IMR-90 (cell line): ENCODE measurements around the gene ATRN. TPM values are rescaled to one million over a fixed set of nuclear protein-coding genes. Genes with fewer than 3 reads are reported as not detected.

Experiments used
- ATAC-seq: fragments of 200-7000 bp; cut with Tn5 transposase; 2 replicates; pipeline ENCODE4 v1.9.1; 2020; ENCODE audit warnings: low read depth, mild to moderate bottlenecking, moderate library complexity
- BruUV-seq: library from RNA; stranded (reverse); fragments of 400-500 nt; replicated peaks from 2 replicates; lab custom pipeline; 2021; lab: Mats Ljungman, UMichigan
- CTCF ChIA-PET: fragments of 300-600 bp; formaldehyde crosslinking; extraction: SDS; loops from one replicate; lab custom pipeline; 2021; ENCODE audit warnings: antibody characterized with exemption; lab: Yijun Ruan, JAX
- POLR2A ChIA-PET: fragments of 300-600 bp; sonication (Branson Sonifier 250); formaldehyde crosslinking; loops from one replicate; lab custom pipeline; 2022; ENCODE audit warnings: antibody characterized with exemption; ENCODE audit not compliant: unreplicated experiment; lab: Charles Lee
- DNase-seq: peaks from one replicate; pipeline ENCODE4 v3.0.0; 2013
- H2AFZ ChIP-seq: replicated peaks from 2 replicates; pipeline ENCODE3; 2013; ENCODE audit warnings: low read length, mild to moderate bottlenecking; ENCODE audit not compliant: poor library complexity
- H2AK5ac ChIP-seq: 2 replicates; pipeline ENCODE4 v1.6.1; 2013; ENCODE audit warnings: low read depth, low read length, inconsistent platforms
- H2AK9ac ChIP-seq: replicated peaks from 2 replicates; pipeline ENCODE3; 2013; ENCODE audit warnings: mild to moderate bottlenecking, low read depth, low read length, moderate library complexity; ENCODE audit not compliant: poor library complexity
- H2BK120ac ChIP-seq: 2 replicates; pipeline ENCODE4 v1.6.1; 2013; ENCODE audit warnings: low read depth, low read length, inconsistent platforms
- H2BK15ac ChIP-seq: 3 replicates; pipeline ENCODE4 v1.6.1; 2013; ENCODE audit warnings: low read depth, low read length, inconsistent platforms
- H2BK20ac ChIP-seq: 2 replicates; pipeline ENCODE4 v1.6.1; 2013; ENCODE audit warnings: low read depth, mild to moderate bottlenecking, inconsistent platforms, low read length, moderate library complexity
- H2BK5ac ChIP-seq: 2 replicates; pipeline ENCODE4 v1.6.1; 2013; ENCODE audit warnings: mild to moderate bottlenecking, low read depth, low read length, inconsistent platforms; ENCODE audit not compliant: poor library complexity, severe bottlenecking
- H3K14ac ChIP-seq: replicated peaks from 2 replicates; pipeline ENCODE4 v1.6.1; 2013; ENCODE audit warnings: low read depth, low read length, inconsistent platforms
- H3K18ac ChIP-seq: 2 replicates; pipeline ENCODE4 v1.6.1; 2013; ENCODE audit warnings: low read depth, low read length, control low read depth
- H3K23ac ChIP-seq: 2 replicates; pipeline ENCODE4 v1.6.1; 2013; ENCODE audit warnings: low read depth, low read length, inconsistent platforms
- H3K27ac ChIP-seq: 2 replicates; pipeline ENCODE4 v1.5.1; 2013; ENCODE audit warnings: mild to moderate bottlenecking, control low read depth, low read length; ENCODE audit not compliant: insufficient read depth
- H3K27me3 ChIP-seq: 2 replicates; pipeline ENCODE4 v1.6.1; 2013; ENCODE audit warnings: low read length; ENCODE audit not compliant: control insufficient read depth, insufficient read depth
- H3K36me3 ChIP-seq: 2 replicates; pipeline ENCODE4 v1.6.1; 2013; ENCODE audit warnings: low read length, mixed read lengths; ENCODE audit not compliant: control insufficient read depth, insufficient read depth
- H3K4ac ChIP-seq: 2 replicates; pipeline ENCODE4 v1.6.1; 2013; ENCODE audit warnings: low read depth, low read length, inconsistent platforms
- H3K4me1 ChIP-seq: 2 replicates; pipeline ENCODE4 v1.6.1; 2013; ENCODE audit warnings: low read length, mixed read lengths; ENCODE audit not compliant: control insufficient read depth, insufficient read depth
- H3K4me2 ChIP-seq: 2 replicates; pipeline ENCODE4 v1.6.1; 2013; ENCODE audit warnings: low read depth, mild to moderate bottlenecking, control low read depth, low read length, moderate library complexity
- H3K4me3 ChIP-seq: 2 replicates; pipeline ENCODE4 v1.5.1; 2013; ENCODE audit warnings: low read depth, mild to moderate bottlenecking, control low read depth, low read length, moderate library complexity; ENCODE audit not compliant: insufficient read depth
- H3K56ac ChIP-seq: 2 replicates; pipeline ENCODE4 v1.6.1; 2013; ENCODE audit warnings: low read length, inconsistent platforms; ENCODE audit not compliant: insufficient read depth; ENCODE audit errors: extremely low read depth
- H3K79me1 ChIP-seq, 2 experiments: 2 replicates each; pipeline ENCODE4 v1.6.1; 2013; ENCODE audit warnings: low read length in 2 of 2, inconsistent platforms in 1 of 2, low read depth in 1 of 2
- H3K9ac ChIP-seq: 2 replicates; pipeline ENCODE4 v1.6.1; 2013; ENCODE audit warnings: low read depth, low read length, control low read depth
- H3K9me1 ChIP-seq: 2 replicates; pipeline ENCODE4 v1.6.1; 2013; ENCODE audit warnings: low read length, inconsistent platforms; ENCODE audit not compliant: insufficient read depth
- H3K9me3 ChIP-seq: 2 replicates; pipeline ENCODE4 v1.6.1; 2013; ENCODE audit warnings: low read length; ENCODE audit not compliant: control insufficient read depth, insufficient read depth
- H4K20me1 ChIP-seq: 2 replicates; pipeline ENCODE4 v1.6.1; 2013; ENCODE audit warnings: low read length, inconsistent platforms; ENCODE audit not compliant: insufficient read depth
- H4K5ac ChIP-seq: 2 replicates; pipeline ENCODE4 v1.6.1; 2013; ENCODE audit warnings: mild to moderate bottlenecking, low read depth, low read length, control low read depth
- H4K8ac ChIP-seq, 2 experiments: 2 replicates each; pipeline ENCODE4 v1.6.1; 2013; ENCODE audit warnings: low read depth in 2 of 2, low read length in 2 of 2, control low read depth in 1 of 2, inconsistent platforms in 1 of 2
- H4K91ac ChIP-seq: 2 replicates; pipeline ENCODE4 v1.6.1; 2013; ENCODE audit warnings: low read depth, low read length, inconsistent platforms; ENCODE audit not compliant: insufficient read depth
- BHLHE40 ChIP-seq: fragments of 150-350 bp; IDR thresholded peaks from 2 replicates; pipeline ENCODE4 v1.6.1; 2016; ENCODE audit warnings: mild to moderate bottlenecking, low read depth, low read length
- CEBPB ChIP-seq: IDR thresholded peaks from 2 replicates; pipeline ENCODE4 v1.6.1; 2012; ENCODE audit warnings: low read depth, low read length, improper control_type of control experiment
- CHD1 ChIP-seq: IDR thresholded peaks from 2 replicates; pipeline ENCODE4 v1.6.1; 2012; ENCODE audit warnings: low read depth, low read length, improper control_type of control experiment
- CTCF ChIP-seq: conservative IDR thresholded peaks from 2 replicates; pipeline ENCODE4 v1.5.1; 2012; ENCODE audit warnings: mild to moderate bottlenecking, low read depth, low read length, improper control_type of control experiment
- ELK1 ChIP-seq: fragments of 150-350 bp; IDR thresholded peaks from 2 replicates; pipeline ENCODE4 v1.6.1; 2016; ENCODE audit warnings: low read depth, mild to moderate bottlenecking, low read length, moderate library complexity, borderline replicate concordance
- MAFK ChIP-seq: IDR thresholded peaks from 2 replicates; pipeline ENCODE4 v1.6.1; 2012; ENCODE audit warnings: low read depth, low read length, improper control_type of control experiment
- MXI1 ChIP-seq: IDR thresholded peaks from 2 replicates; pipeline ENCODE4 v1.6.1; 2012; ENCODE audit warnings: low read depth, mild to moderate bottlenecking, low read length, moderate library complexity, borderline replicate concordance
- NFE2L2 ChIP-seq: fragments of 150-350 bp; IDR thresholded peaks from 2 replicates; pipeline ENCODE4 v1.6.1; 2016; ENCODE audit warnings: low read depth, mild to moderate bottlenecking, low read length
- RAD21 ChIP-seq: IDR thresholded peaks from 2 replicates; pipeline ENCODE4 v1.6.1; 2012; ENCODE audit warnings: low read length, improper control_type of control experiment
- RCOR1 ChIP-seq: IDR thresholded peaks from 2 replicates; pipeline ENCODE4 v1.6.1; 2012; ENCODE audit warnings: mild to moderate bottlenecking, low read length, improper control_type of control experiment; ENCODE audit not compliant: insufficient replicate concordance
- RFX5 ChIP-seq: IDR thresholded peaks from 2 replicates; pipeline ENCODE4 v1.8.0; 2012; ENCODE audit warnings: low read depth, mild to moderate bottlenecking, low read length, moderate library complexity
- SMC3 ChIP-seq: fragments of 150-350 bp; IDR thresholded peaks from 2 replicates; pipeline ENCODE4 v1.6.1; 2016; ENCODE audit warnings: low read depth, mild to moderate bottlenecking, antibody characterized with exemption, low read length, moderate library complexity
- USF2 ChIP-seq: fragments of 150-350 bp; IDR thresholded peaks from 2 replicates; pipeline ENCODE4 v1.6.1; 2017; ENCODE audit warnings: mild to moderate bottlenecking, antibody characterized with exemption, low read length, low read depth
- WGBS, 2 experiments: methylation state at CpG; one replicate each; pipeline versions ENCODE4 v1.1.5 to v1.1.7; 2013; ENCODE audit warnings: missing lambda C conversion rate in 2 of 2; ENCODE audit not compliant: insufficient read length in 1 of 2; ENCODE audit errors: extremely low coverage in 2 of 2; 5-methylcytosine and 5-hydroxymethylcytosine counted together
- dilution Hi-C: fragments of 300-500 bp; cut with HindIII; formaldehyde crosslinking; loops from one replicate; pipeline ENCODE4 v1.14.3; 2018; ENCODE audit warnings: low sequenced_read_pairs; ENCODE audit not compliant: unreplicated experiment
- in situ Hi-C: fragments of 300-500 bp; cut with MboI; formaldehyde crosslinking; loops from 3 replicates; pipeline ENCODE4 v1.14.3; 2019; ENCODE audit warnings: low sequenced_read_pairs, inconsistent platforms, mixed read lengths
- intact Hi-C: fragments of 100-400 bp; cut with micrococcal nuclease; formaldehyde crosslinking; loops from 2 replicates; pipeline ENCODE4 v1.10.0; 2022
- polyA plus RNA-seq, 3 experiments: library from polyadenylated mRNA; depleted of rRNA; stranded (reverse); fragments of >200 nt; gene quantifications; 2 replicates each; pipeline ENCODE4 v1.2.3, GENCODE V29; 2012; ENCODE audit warnings: low replicate concordance in 1 of 3
- total RNA-seq: library from RNA; depleted of rRNA; stranded (reverse); fragments of >200 nt; gene quantifications from 2 replicates; pipeline ENCODE4 v1.2.3, GENCODE V29; 2012

The ATRN gene
- total and polyA plus RNA-seq, 2 of the 4 experiments (the other 2 are of a cell fraction): 32.3 to 46.2 TPM

- H3K4me1 ChIP-seq: no peaks in the 10 kb centered on the region
- H3K27me3 ChIP-seq: no peaks in the 10 kb centered on the region
- no peaks in the 10 kb centered on the region for H3K36me3 ChIP-seq
- no peak overlapping the region for H2BK5ac ChIP-seq
- ChIA-PET CTCF (no interaction called here), POLR2A (no interaction called here)
- no peak for ATAC-seq
- peaks cover 12% of the 10 kb centered on the region; the same call in 1 of the 2 replicates for H4K20me1 ChIP-seq
- no CpG with 5 or more reads among the region's 2 CpGs for WGBS, 2 experiments
- H3K23ac ChIP-seq: no peak overlapping the region
- H2AK5ac ChIP-seq: no peak overlapping the region
- no peak overlapping the region for H2BK20ac ChIP-seq
- no peak overlapping the region for H2AK9ac ChIP-seq
- H3K9ac ChIP-seq: no peak overlapping the region
- intact Hi-C loops: no loop called here
- no peak overlapping the region for H2AFZ ChIP-seq
- H3K18ac ChIP-seq: no peak overlapping the region
- H4K5ac ChIP-seq: no peak overlapping the region
- H4K8ac ChIP-seq: no peak overlapping the region
- no peak overlapping the region for H3K4ac ChIP-seq
- H2BK120ac ChIP-seq: no peak overlapping the region
- no peak for TF ChIP-seq USF2
- no peak for TF ChIP-seq MXI1
- TF ChIP-seq NFE2L2: no peak
- TF ChIP-seq SMC3: no peak
- TF ChIP-seq RCOR1: no peak
- TF ChIP-seq CHD1: no peak
- no peak for TF ChIP-seq BHLHE40
- TF ChIP-seq CTCF: no peak
- TF ChIP-seq MAFK: no peak
- no peak for TF ChIP-seq RFX5
- no peak for TF ChIP-seq RAD21
- TF ChIP-seq CEBPB: no peak
- TF ChIP-seq ELK1: no peak
- H3K4me2 ChIP-seq: no peak overlapping the region
- H3K27ac ChIP-seq: no peak overlapping the region
- no TSS peak for BruUV-seq
- in situ Hi-C loops: no loop called here
- H3K56ac ChIP-seq: no peak overlapping the region
- no peak overlapping the region for H3K4me3 ChIP-seq
- DNase-seq: no peak
- dilution Hi-C loops: no loop called here
- H4K91ac ChIP-seq: no peak overlapping the region
- H3K9me3 ChIP-seq: no peaks in the 10 kb centered on the region
- peaks cover 12 to 13% of the 10 kb centered on the region in 2 experiments for H3K79me1 ChIP-seq
- H3K9me1 ChIP-seq: peaks cover 5% of the 10 kb centered on the region; the same call in 1 of the 2 replicates
- H3K14ac ChIP-seq: no peak overlapping the region
- no peak overlapping the region for H2BK15ac ChIP-seq
Observed at GRCh38 chr20:3502878-3503277, 32.1 kb downstream of the ATRN start.
